Fibroblast of skin of back (primary cell): ENCODE data around the gene LIPK.
"Not testable (repeated sequence)": the region's sequence is repeated elsewhere in the genome, so short reads cannot be mapped to it uniquely, and the experiment has no call there.

ENCODE experiments used
- DNase-seq: peaks from one replicate; pipeline ENCODE4 v3.0.0-alpha.2; 2013

LIPK gene

GRCh38 chr10:88715517-88715916 lies 9.5 kb downstream of the LIPK start:
- no peak for DNase-seq

GRCh38 chr10:88721392-88721791 lies 15.3 kb downstream of the LIPK start:
- DNase-seq, result no peak

GRCh38 chr10:88725798-88726197 lies 19.7 kb downstream of the LIPK start:
- no peak for DNase-seq

- no peak for DNase-seq
Measured at GRCh38 chr10:88728107-88728763, 22.2 kb downstream of the LIPK start.

- DNase-seq, result no peak
Measured at GRCh38 chr10:88730864-88731263, 24.8 kb downstream of the LIPK start.

- DNase-seq, result no peak
Measured at GRCh38 chr10:88731296-88731695, 25.2 kb downstream of the LIPK start.

- DNase-seq, result no peak
Measured at GRCh38 chr10:88733215-88733614, 27.2 kb downstream of the LIPK start.

- DNase-seq, result peak; percentile 25
Measured at GRCh38 chr10:88735661-88736060, 29.6 kb downstream of the LIPK start.

GRCh38 chr10:88741921-88742320 lies 35.9 kb downstream of the LIPK start:
- DNase-seq, result not testable (repeated sequence)

GRCh38 chr10:88742448-88742847 lies 36.4 kb downstream of the LIPK start:
- DNase-seq, result no peak

GRCh38 chr10:88744002-88744401 lies 38.0 kb downstream of the LIPK start:
- DNase-seq, result no peak

GRCh38 chr10:88745633-88746032 lies 39.6 kb downstream of the LIPK start:
- no peak for DNase-seq

- peak; percentile 84 for DNase-seq
Measured at GRCh38 chr10:88754287-88754686, 48.2 kb downstream of the LIPK start.

GRCh38 chr10:88755753-88756152 lies 49.7 kb downstream of the LIPK start:
- DNase-seq, result no peak

- DNase-seq, result no peak
Measured at GRCh38 chr10:88756660-88757059, 50.6 kb downstream of the LIPK start.

- DNase-seq, result no peak
Measured at GRCh38 chr10:88759366-88760101, 53.5 kb downstream of the LIPK start, which contains the start of gene LIPN. LIPN (plus strand) TSS chr10:88760020; CDS start chr10:88761406, 1,386 bp downstream.

- DNase-seq, result no peak
Measured at GRCh38 chr10:88762906-88763305, 56.9 kb downstream of the LIPK start.

GRCh38 chr10:88763441-88763840 lies 57.4 kb downstream of the LIPK start:
- no peak for DNase-seq

GRCh38 chr10:88764110-88764509 lies 58.1 kb downstream of the LIPK start:
- DNase-seq, result no peak

- DNase-seq, result no peak
Measured at GRCh38 chr10:88765816-88766215, 59.8 kb downstream of the LIPK start.

- no peak for DNase-seq
Measured at GRCh38 chr10:88769384-88769783, 63.3 kb downstream of the LIPK start.

- no peak for DNase-seq
Measured at GRCh38 chr10:88781206-88781605, 75.2 kb downstream of the LIPK start.

- no peak for DNase-seq
Measured at GRCh38 chr10:88782222-88782621, 76.2 kb downstream of the LIPK start.

- DNase-seq, result no peak
Measured at GRCh38 chr10:88783724-88784123, 77.7 kb downstream of the LIPK start.
